Activated T-helper 1 cell treated with anti-CD3 and anti-CD28 coated beads, Interleukin-2, amount 50 U/mL, for 16 hours (primary cell): Measurements from ENCODE around the gene EIF2B5.
"Not testable (repeated sequence)": the region's sequence is repeated elsewhere in the genome, so short reads cannot be mapped to it uniquely, and the experiment has no call there.

Source experiments
- DNase-seq, 2 donors: peaks; one replicate each; pipeline ENCODE4 v3.0.0-alpha.2; 2020; ENCODE audit warnings: low read depth in 1 of 2, low spot score in 1 of 2

The EIF2B5 gene

DNA sequence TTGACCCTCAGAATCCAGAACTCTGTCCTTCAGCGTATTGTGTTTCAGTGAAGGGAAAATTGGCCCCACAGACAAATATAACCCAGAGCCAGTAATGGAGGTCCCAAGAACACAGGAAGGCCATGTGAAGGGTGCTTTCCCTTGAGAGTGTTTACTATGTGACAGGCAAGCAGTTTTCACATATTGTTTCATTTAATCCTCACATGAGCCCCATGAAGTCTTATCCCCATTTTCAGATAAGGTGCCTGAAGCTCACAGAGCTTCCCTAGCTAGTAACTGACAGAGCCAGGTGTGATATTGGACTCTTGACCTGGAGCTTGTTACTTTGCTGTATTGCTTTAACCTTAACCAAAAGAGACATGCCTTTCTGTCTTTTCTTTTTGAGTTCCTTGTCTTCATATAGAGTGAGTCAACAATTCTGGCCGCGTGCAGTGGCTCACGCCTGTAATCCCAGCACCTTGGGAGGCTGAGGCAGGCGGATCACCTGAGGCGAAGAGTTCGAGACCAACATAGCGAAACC is 10.7 kb downstream of the EIF2B5 start:
- DNase-seq = no peak

DNA sequence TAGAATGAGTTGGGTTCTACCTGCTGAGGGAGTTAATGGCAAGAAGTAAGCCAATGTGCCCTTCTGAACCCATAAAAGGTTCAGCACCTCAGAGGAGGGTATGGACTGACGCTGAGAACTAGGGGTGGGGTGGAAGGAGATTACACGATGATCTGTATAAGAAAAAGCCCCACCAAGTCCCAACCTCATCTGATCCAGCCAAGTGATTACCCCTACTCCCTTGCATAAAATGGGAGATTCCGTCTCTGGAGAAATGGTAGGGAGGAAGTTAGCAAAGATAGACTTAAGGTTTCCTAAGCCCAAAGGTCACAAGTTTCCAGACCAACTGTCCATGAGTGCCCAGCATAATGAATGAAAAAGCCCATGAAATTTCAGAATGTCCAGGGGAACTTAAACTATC is 12.9 kb downstream of the EIF2B5 start:
- no peak for DNase-seq

DNA sequence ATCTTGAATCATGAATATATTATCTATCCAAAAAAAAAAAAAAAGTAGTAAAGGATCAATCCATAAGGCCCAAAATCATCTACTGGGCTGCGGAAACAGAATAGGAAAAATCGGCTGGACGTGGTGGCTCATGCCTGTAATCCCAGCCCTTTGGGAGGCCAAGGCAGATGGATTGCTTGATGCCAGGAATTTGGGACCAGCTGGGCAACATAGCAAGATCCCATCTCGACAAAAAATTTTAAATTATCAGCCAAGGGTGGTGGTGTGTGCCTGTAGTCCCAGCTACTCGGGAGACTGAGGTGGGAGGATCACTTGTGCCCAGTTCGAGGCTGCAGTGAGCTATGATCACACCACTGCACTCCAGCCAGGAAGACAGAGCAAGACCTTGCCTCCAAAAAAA is 14.0 kb downstream of the EIF2B5 start:
- DNase-seq = no peak

DNA sequence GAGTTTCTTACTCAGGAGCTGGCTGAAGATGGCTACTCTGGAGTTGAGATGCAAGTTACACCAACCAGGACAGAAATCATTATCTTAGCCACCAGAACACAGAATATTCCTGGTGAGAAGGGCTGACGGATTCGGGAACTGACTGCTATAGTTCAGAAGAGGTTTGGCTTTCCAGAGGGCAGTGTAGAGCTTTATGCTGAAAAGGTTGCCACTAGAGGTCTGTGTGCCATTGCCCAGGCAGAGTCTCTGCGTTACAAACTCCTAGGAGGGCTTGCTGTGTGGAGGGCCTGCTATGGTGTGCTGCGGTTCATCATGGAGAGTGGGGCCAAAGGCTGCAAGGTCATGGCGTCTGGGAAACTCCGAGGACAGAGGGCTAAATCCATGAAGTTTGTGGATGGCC is 14.6 kb downstream of the EIF2B5 start:
- not testable (repeated sequence) for DNase-seq

DNA sequence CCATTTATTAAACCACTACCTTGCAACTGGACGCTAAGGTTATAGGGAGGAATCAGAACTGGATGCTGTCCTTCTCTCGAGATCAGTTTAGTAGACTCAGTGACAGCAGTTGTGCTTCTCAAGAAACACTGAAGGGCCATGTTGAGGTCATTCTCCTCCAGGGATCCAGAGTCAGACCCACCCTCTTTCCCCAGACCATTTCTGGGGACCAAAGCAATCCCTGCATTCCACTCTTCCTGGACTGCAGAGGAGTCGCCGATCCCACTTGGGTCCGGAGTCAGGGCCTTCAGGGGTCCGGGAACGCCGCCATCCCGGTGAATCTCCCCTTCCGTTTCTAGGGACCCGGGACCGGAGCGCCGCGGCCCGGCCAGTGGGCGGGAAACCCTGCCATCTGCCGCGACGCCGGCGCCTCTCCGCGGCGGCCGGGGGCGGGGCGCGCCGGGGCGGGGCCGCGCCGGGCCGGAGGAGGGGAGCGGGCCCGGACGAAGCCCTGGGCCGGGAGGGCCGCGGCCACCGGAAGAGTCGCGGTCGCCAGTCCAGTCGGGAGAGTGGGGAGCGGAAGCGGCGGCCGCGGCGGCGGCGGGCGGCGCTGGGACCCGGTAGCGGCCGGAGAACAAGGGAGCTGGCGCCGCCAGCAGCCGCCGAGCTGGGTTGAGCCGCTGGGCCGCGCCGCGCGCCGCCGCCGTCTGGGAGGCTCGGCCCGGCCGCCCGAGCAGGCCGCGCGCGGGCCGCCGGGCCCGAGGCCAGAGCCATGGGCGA is 19.9 kb downstream of the EIF2B5 start, which contains the start of gene DVL3:
TSS of gene DVL3 (plus strand) at position 493 of the 759 bp plus-strand sequence. CDS start at position 752, 259 bp downstream.
- no peak for DNase-seq

DNA sequence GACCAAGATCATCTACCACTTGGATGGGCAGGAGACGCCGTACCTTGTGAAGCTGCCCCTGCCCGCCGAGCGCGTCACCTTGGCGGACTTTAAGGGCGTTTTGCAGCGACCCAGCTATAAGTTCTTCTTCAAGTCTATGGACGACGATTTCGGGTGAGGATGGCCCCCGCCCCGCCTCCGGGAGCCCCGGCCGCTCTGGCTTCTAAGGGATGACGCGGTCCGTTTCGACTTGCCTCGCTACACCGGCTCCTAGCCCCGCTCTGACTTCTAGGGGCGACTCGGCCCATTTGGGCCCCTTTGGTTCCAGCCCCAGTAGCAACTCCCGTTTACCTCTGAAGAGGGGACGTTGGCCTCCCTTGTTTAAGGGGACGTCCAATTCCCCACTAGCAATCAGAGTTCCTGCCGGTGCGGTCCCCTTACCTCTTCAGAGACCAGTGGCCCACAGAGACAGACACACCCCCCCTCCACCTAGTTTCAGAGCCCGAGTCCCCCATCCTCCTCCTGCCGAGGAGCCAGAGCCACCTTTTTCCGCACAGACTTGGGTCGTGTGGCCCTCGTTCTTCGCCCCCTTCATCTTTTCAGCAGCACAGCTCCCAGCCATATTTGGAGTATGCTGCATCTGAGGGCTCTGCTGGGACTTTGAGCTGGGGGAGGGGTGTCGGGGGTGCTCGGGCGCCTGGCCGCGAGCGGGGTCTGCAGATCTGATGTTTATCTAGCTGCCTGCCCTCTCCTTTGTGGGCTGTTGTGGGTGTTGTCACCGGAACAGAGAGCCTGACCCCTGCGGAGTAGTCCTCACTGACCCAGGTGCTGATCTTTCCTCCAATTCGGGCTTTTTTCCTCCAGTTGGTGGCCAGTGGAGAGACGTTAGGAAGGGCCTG is 20.7 kb downstream of the EIF2B5 start:
- no peak for DNase-seq

DNA sequence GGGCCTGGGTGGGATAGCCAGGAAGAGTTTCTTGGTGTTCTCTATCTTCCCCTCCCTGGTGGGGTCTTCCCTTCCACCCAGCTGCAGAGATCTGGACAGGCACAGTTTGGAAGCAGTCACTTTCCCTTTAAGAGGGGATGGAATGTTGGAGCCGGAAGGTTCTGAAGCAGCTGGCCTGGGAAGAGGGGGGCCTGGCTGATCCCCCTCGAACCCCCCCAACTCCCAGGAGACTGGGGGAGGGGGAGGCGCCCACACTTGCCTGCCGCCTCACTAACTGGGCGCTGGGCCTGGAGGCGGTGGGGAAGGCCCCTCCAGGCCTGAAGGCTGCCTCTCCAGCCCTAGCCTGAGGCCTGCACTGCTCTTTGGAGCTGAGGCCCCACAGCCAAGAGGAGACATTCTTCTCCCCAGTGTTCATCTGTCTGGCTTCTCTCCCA is 21.4 kb downstream of the EIF2B5 start:
- no peak for DNase-seq

DNA sequence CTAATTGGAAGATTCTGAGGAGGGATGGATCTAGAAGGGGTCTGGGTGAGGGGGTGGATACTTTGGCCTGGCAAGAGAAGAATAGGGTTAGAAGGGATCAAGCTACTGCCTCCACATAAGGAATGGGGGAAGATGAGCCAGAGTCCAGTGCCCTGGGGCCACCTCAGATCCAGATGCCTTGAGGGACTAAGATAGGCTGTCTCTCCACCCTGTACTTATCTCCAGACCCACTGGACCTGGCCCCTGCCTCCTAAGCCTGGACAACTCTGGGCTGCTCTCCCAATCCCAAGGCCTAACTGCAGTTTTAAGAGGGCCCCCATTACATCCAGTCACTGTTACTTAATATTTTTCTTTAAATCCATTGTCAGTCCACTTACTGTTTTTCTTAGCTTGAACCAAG is 22.0 kb downstream of the EIF2B5 start:
- no peak for DNase-seq

DNA sequence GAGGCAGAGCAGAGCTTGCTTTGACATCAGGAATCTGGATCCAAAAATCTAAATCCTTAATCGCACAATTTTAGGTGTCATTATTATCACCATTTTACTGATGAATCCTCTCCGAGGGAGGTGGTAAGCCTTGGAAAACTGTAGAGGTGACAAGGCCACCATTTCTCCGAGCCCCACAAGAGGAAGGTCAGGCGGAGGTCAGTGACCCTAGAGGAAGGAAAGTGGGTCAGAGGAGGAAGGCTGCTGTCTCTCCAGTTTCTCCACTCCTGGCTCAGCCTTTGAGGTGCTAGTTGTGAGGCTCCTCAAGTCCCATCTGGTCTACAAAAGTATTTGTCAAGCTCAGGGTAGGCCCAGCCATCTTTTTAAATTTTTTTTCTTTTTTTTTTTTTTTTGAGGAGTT is 23.2 kb downstream of the EIF2B5 start:
- DNase-seq = no peak

DNA sequence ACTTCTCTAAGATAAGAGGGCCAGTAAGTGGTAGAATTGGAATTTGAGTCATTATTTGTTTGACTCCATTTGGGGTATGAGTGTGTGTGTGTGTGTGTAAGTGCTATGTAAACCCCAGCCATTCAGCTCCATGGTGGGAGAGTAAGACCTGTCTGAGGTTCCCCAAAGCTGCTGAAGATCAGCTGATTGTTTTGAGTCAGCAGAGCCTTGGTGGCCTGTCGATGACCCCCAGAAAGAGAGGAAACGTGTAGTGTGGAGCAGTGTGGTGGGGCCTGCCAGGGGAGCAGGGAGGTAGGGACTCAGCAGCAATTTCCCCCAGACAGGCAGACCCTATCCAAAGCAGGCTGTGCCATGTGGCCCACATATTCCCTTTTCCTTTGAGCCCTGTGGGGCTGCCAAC is 25.3 kb downstream of the EIF2B5 start:
- DNase-seq = no peak

DNA sequence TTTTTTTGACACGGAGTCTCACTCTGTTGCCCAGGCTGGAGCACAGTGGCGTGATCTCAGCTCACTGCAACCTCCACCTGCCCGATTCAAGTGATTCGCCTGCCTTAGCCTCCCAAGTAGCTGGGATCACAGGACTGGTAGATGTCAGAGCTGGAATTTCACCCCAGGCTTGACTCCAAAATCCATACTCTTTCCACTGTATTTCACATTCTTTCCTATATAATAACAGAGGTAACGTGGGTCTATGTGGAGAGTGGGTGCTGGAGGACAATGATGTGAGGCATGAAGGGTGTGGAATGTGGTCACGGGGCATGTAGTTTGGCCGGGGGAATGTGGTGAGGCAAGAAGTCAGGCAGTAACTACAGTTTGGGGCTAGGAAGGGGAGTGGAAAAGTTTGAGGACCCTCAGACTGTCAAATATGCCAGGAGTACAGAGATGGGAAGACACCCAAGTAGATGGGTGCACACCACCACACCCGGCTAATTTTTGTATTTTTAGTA is 27.5 kb downstream of the EIF2B5 start:
- DNase-seq = not testable (repeated sequence)

DNA sequence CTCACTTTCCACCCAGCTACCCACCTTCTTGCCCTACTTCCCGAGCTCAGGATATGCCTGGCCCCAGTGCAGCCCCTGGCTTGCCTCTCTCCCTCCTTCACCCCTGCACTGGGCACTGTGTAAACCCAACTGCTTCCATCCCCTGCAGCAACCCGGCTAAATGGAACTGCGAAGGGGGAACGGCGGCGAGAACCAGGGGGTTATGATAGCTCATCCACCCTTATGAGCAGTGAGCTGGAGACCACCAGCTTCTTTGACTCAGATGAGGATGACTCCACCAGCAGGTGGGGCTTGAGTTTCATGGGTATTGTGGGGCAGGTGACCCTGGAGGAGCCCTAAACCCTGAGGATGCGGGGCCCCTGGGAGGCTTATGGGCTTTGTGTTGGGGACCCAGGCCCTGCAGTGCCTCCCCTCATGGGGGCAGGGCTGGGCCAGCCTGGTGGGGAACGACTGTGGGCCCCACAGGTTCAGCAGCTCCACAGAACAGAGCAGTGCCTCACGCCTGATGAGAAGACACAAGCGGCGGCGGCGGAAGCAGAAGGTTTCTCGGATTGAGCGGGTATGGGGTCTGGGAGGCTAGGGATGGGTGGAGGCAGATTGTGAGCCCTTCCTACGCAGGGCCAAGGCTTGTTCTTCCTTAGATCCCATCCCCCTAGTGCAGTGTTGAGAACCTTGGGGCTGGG is 29.6 kb downstream of the EIF2B5 start:
- no peak for DNase-seq

DNA sequence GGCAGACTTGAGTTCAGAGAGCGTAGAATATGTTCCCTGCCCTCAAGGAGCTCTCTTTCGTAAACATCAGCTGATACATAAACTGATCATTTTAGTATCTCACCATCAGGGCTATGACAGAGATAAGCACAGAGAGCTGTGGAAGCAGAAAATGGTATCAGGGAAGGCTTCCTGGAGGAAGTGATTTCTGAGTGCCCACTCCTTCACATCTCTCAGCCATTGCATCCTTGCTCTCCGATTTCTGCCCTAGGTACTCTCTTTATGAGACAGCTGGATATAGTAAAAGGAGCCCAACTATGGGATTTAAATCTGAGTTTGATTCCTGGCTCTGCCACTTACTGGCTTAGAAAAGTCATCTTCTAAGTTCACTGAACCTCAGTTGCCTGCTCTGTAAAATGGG is 30.4 kb downstream of the EIF2B5 start:
- DNase-seq = no peak

DNA sequence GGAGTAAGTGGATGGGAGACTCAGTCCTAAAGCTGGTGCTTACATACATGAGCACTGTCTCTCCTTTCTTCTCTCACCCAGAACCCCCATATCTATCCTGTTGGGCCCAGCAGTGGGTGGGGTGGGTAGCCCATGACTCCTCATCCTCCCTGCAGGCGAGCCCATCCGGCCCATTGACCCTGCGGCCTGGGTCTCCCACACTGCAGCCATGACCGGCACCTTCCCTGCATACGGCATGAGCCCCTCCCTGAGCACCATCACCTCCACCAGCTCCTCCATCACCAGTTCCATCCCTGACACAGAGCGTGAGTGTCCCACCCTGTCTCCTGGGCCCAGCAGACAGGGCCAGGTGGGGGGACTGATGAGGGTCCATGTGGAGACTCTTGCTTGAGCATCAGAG is 31.5 kb downstream of the EIF2B5 start:
- DNase-seq = no peak

DNA sequence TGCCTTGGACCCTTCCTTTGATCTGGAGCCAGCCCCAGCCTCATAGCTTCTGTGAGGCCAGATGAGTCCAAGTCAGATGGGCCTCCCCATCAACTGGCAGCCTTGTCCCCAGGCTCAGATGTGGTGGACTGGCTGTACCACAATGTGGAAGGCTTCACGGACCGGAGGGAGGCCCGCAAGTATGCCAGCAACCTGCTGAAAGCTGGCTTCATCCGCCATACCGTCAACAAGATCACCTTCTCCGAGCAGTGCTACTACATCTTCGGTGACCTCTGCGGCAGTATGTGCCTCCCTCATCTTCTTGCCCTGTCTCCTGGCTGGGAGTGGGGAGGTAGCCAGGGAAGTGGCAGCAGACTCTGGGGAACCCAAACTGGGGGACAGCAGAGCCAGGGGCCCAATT is 32.6 kb downstream of the EIF2B5 start:
- DNase-seq = no peak

DNA sequence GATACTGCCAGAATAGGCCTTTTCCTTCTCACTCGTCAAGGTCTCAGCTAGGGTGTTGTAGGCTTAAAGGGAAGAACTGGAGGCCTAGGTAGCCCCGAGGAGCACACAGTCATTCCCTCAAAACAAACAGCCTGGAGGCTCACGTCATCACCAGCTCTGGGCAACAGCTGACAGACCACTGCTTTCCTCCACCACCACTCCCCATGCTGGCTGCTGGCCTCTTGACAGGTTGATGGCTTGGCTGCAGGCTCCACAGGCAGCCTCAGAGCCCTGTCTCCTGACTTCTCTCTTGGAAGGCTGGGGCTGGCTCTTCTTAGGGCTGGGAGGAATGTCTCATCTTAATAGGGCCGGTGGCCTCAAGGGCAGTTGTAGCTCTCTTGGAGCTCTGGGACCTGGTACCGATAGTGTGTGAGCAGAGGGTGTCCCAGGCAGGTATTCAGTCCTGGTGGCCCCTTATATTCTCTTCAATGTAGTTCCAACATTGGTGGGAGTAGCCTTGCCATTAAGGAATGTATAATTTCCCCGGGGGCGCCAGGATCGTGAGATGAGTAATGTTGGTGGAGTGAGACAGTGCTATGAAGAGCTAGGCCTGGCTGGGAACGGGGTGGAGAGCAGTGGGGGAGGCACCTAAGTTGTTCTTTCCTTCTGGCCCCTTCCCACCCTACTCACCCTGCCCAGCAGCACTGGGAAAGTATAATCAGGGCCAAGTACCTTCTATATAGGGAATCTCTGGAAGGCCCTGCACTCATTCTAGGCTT is 33.4 kb downstream of the EIF2B5 start:
- DNase-seq = no peak

DNA sequence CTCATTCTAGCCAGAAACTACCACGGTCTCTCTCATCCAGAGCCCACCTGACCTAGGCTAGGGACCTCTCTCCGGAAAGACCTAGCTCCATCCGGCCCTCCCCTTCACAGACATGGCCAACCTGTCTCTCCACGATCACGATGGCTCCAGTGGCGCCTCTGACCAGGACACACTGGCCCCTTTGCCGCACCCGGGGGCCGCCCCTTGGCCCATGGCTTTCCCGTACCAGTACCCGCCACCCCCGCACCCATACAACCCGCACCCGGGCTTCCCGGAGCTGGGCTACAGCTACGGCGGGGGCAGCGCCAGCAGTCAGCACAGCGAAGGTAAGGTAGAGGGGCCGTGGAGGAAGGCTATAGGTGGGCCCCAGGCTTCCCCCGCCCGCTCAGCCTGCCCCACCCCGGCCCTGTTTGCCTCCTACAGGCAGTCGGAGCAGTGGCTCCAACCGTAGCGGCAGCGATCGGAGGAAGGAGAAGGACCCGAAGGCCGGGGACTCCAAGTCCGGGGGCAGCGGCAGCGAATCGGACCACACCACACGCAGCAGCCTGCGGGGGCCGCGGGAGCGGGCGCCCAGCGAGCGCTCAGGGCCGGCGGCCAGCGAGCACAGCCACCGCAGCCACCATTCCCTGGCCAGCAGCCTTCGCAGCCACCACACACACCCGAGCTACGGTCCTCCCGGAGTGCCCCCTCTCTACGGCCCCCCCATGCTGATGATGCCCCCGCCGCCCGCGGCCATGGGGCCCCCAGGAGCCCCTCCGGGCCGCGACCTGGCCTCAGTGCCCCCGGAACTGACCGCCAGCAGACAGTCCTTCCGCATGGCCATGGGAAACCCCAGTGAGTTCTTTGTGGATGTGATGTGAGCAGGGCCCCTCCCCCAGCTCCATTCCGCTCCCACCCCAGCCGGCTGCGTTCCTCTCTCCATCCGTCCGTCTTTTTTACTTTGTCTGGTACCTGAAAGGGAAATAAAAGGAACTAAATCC is 35.0 kb downstream of the EIF2B5 start:
- DNase-seq = no peak

DNA sequence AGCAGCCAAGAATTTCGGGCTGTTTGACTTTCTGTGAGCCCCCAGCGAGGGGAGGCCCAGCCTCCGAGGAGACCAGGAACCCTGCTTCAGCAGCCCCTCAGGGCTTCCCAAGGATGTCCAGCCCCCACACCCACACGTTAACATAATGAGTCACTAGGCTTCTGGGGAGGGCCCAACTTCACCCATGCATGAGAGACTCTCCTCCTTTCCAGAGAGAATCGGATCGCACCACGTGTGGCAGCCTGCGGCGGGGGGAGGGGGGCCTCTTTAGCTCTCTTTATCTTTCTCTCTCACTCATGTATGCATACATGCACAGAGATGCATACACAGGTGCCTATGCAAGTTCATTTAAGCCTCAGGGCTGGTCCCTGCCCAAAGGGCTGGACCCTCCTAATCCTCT is 36.4 kb downstream of the EIF2B5 start:
- DNase-seq = no peak

DNA sequence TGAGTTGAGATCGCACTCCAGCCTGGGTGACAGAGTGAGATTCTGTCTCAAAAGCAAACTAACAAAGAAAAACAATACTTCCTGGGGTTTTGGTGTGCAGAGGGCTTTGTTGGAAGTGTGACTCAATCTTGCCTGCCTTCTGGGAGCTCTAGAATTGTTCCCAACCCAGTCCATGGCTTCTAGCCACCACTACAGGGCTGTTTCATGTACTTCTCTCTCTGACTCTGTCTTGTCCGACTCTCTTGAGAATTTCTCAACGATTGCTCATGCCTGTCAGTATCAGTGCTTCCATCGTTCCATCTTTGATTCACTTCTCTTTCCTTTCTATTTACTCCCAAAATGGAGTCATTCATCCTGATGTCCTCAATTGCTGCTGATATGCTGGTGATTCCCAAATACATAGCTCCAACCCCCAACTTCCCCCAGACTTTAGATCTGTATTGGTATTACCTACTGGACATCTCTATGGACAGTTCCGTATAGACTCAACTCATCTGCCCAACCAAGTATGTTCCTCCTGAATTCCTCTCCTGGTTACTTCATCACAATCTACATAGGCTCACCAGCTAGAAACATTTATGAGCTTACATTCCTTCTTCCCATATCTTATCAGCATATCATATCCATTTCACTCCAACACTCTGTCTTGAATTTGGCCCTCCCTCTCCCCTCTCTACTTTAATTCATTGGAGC is 37.7 kb downstream of the EIF2B5 start:
- no peak for DNase-seq
